GM23338 (cell line): ENCODE measurements around the gene DCPS. TPM values are rescaled to one million over a fixed set of nuclear protein-coding genes. Genes with fewer than 3 reads are reported as not detected.

ENCODE experiments used
- ATAC-seq: fragments of 200-7000 bp; cut with Tn5 transposase; 3 replicates; pipeline ENCODE4 v1.9.1; 2020
- DNase-seq: peaks from one replicate; pipeline ENCODE4 v3.0.0-alpha.2; 2015; ENCODE audit warnings: low spot score
- H2AFZ ChIP-seq: fragments of 200-600 bp; sonication (generic); 2 replicates; pipeline ENCODE4 v1.8.0; 2016; ENCODE audit warnings: antibody characterized with exemption, mild to moderate bottlenecking, moderate library complexity
- H3F3A ChIP-seq: fragments of 200-600 bp; sonication (generic); replicated peaks from 2 replicates; pipeline ENCODE4 v1.8.0; 2017; ENCODE audit warnings: antibody characterized with exemption, mixed run types, low read depth
- H3K27ac ChIP-seq: fragments of 200-600 bp; sonication (generic); 2 replicates; pipeline ENCODE4 v1.6.1; 2016; ENCODE audit warnings: low read depth
- H3K27me3 ChIP-seq: fragments of 200-600 bp; sonication (generic); 2 replicates; pipeline ENCODE4 v1.8.0; 2016; ENCODE audit warnings: mild to moderate bottlenecking, mixed run types, moderate library complexity; ENCODE audit not compliant: insufficient read depth
- H3K36me3 ChIP-seq: fragments of 200-600 bp; sonication (generic); 2 replicates; pipeline ENCODE4 v1.8.0; 2016; ENCODE audit warnings: mild to moderate bottlenecking; ENCODE audit not compliant: insufficient read depth
- H3K4me1 ChIP-seq: fragments of 200-600 bp; sonication (generic); 2 replicates; pipeline ENCODE4 v1.8.0; 2016; ENCODE audit warnings: mild to moderate bottlenecking, moderate library complexity; ENCODE audit not compliant: insufficient read depth
- H3K4me2 ChIP-seq: fragments of 200-600 bp; sonication (generic); 2 replicates; pipeline ENCODE4 v1.7.1; 2017; ENCODE audit warnings: mixed run types
- H3K4me3 ChIP-seq: fragments of 200-600 bp; sonication (generic); 2 replicates; pipeline ENCODE4 v1.6.1; 2016; ENCODE audit warnings: mixed run types
- H3K79me2 ChIP-seq: fragments of 200-600 bp; sonication (generic); replicated peaks from 2 replicates; pipeline ENCODE4 v1.8.0; 2017; ENCODE audit warnings: mild to moderate bottlenecking; ENCODE audit not compliant: insufficient read depth
- H3K9me2 ChIP-seq: fragments of 200-600 bp; sonication (generic); 2 replicates; pipeline ENCODE4 v1.8.0; 2017; ENCODE audit not compliant: insufficient read depth
- H4K20me1 ChIP-seq: fragments of 200-600 bp; sonication (generic); replicated peaks from 2 replicates; pipeline ENCODE4 v1.8.0; 2017; ENCODE audit warnings: mild to moderate bottlenecking; ENCODE audit not compliant: insufficient read depth
- H3K27ac Mint-ChIP-seq: 2 replicates; pipeline ENCODE4 v1.8.0; 2020; ENCODE audit warnings: inconsistent platforms, mild to moderate bottlenecking, moderate library complexity, mixed read lengths
- H3K27me3 Mint-ChIP-seq: 3 replicates; pipeline ENCODE4 v1.8.0; 2022; ENCODE audit warnings: low read depth, mild to moderate bottlenecking, moderate library complexity, mixed read lengths, inconsistent platforms; ENCODE audit not compliant: insufficient read depth, poor library complexity
- H3K36me3 Mint-ChIP-seq: 3 replicates; pipeline ENCODE4 v1.8.0; 2021; ENCODE audit warnings: low read depth, mild to moderate bottlenecking, inconsistent platforms, moderate library complexity, mixed read lengths
- H3K4me1 Mint-ChIP-seq: 3 replicates; pipeline ENCODE4 v1.8.0; 2020; ENCODE audit warnings: mild to moderate bottlenecking, inconsistent platforms, mixed read lengths
- H3K4me3 Mint-ChIP-seq: 3 replicates; pipeline ENCODE4 v1.8.0; 2021; ENCODE audit warnings: moderate library complexity, mild to moderate bottlenecking, inconsistent platforms, mixed read lengths
- H3K9me3 Mint-ChIP-seq: 3 replicates; pipeline ENCODE4 v1.8.0; 2020; ENCODE audit warnings: moderate library complexity, mild to moderate bottlenecking, inconsistent platforms, mixed read lengths
- CREB1 ChIP-seq: fragments of 250-450 bp; sonication (Bioruptor Pico); IDR thresholded peaks from 2 replicates; pipeline ENCODE4 v1.5.0; 2020; ENCODE audit warnings: low read depth, mild to moderate bottlenecking, moderate library complexity
- ETS1 ChIP-seq: IDR thresholded peaks from 2 replicates; pipeline ENCODE4 v1.6.1; 2016; ENCODE audit warnings: antibody characterized with exemption
- EZH2 ChIP-seq: fragments of 200-600 bp; sonication (generic); IDR thresholded peaks from one replicate; pipeline ENCODE4 v1.8.0; 2017; ENCODE audit warnings: antibody characterized with exemption, mild to moderate bottlenecking, low read depth; ENCODE audit not compliant: unreplicated experiment
- EZH2phosphoT487 ChIP-seq: fragments of 200-600 bp; sonication (generic); IDR thresholded peaks from one replicate; pipeline ENCODE4 v1.8.1; 2018; ENCODE audit warnings: antibody characterized with exemption; ENCODE audit not compliant: unreplicated experiment
- JUNB ChIP-seq: IDR thresholded peaks from one replicate; pipeline ENCODE4 v1.6.1; 2016; ENCODE audit warnings: antibody characterized with exemption; ENCODE audit not compliant: unreplicated experiment
- NANOG ChIP-seq: IDR thresholded peaks from 2 replicates; pipeline ENCODE4 v1.6.1; 2016; ENCODE audit warnings: antibody characterized with exemption, borderline replicate concordance
- POLR2AphosphoS5 ChIP-seq: IDR thresholded peaks from 2 replicates; pipeline ENCODE4 v1.6.1; 2016; ENCODE audit warnings: antibody characterized with exemption, low read depth
- STAT1 ChIP-seq: IDR thresholded peaks from one replicate; pipeline ENCODE4 v1.6.1; 2016; ENCODE audit warnings: antibody characterized with exemption; ENCODE audit not compliant: unreplicated experiment
- ZNF114 ChIP-seq: fragments of 250-450 bp; sonication (Bioruptor Pico); IDR thresholded peaks from 2 replicates; pipeline ENCODE4 v1.5.0; 2020; ENCODE audit warnings: mild to moderate bottlenecking, moderate library complexity
- ZNF331 ChIP-seq: fragments of 250-450 bp; sonication (Bioruptor Pico); IDR thresholded peaks from 2 replicates; pipeline ENCODE4 v1.5.0; 2020; ENCODE audit warnings: low read depth, mild to moderate bottlenecking, moderate library complexity
- polyA plus RNA-seq: library from polyadenylated mRNA; unstranded; fragments of >200 nt; fragmentation: Nextera tagmentation; extraction: Ambion mirVana; gene quantifications from 2 replicates; pipeline ENCODE4 v1.2.1, GENCODE V29; 2016
- total RNA-seq: library from RNA; depleted of rRNA; stranded (reverse); fragments of >200 nt; shearing (Covaris generic); gene quantifications from 2 replicates; pipeline ENCODE4 v1.2.3, GENCODE V29; 2014
- TF ChIP-seq, protein P1 (sequence below), 2 experiments: fragments of 200-600 bp in 1 of 2; sonication (generic) in 1 of 2; conservative IDR thresholded peaks; 2 replicates each; pipeline versions ENCODE4 v1.5.1 to v1.6.1; 2016 to 2017; ENCODE audit warnings: antibody characterized with exemption in 2 of 2, low read depth in 2 of 2, mild to moderate bottlenecking in 2 of 2, moderate library complexity in 1 of 2
- TF ChIP-seq, protein P2 (sequence below): fragments of 250-450 bp; sonication (Bioruptor Pico); IDR thresholded peaks from 2 replicates; pipeline ENCODE4 v1.5.0; 2020; ENCODE audit warnings: mild to moderate bottlenecking, moderate library complexity

DCPS gene
- total and polyA plus RNA-seq, 2 experiments from 2014 or later = 26.8 to 46.4 TPM

- Histone ChIP-seq H3K4me2 (no peak overlapping the region), H3K4me1 (peaks cover 12% of the 10 kb centered on the region), H3F3A (no peaks in the 10 kb centered on the region), H3K27ac (no peak overlapping the region), H3K4me3 (no peak overlapping the region), H2AFZ (no peak overlapping the region), H3K79me2 (no peaks in the 10 kb centered on the region), H4K20me1 (peaks cover 9% of the 10 kb centered on the region), H3K9me2 (no peaks in the 10 kb centered on the region), H3K36me3 (no peaks in the 10 kb centered on the region), H3K27me3 (no peaks in the 10 kb centered on the region)
- no peak for DNase-seq
- Mint-ChIP-seq H3K9me3 (no peaks in the 10 kb centered on the region; the same call in 2 of the 3 replicates), H3K4me3 (no peak overlapping the region), H3K27me3 (peaks cover 22% of the 10 kb centered on the region), H3K27ac (no peak overlapping the region), H3K4me1 (peaks cover 38% of the 10 kb centered on the region), H3K36me3 (peaks cover 26% of the 10 kb centered on the region)
- ATAC-seq = no peak
- TF ChIP-seq POLR2AphosphoS5 = no peak
- no peak for TF ChIP-seq CREB1
- TF ChIP-seq EZH2phosphoT487 = no peak
- TF ChIP-seq JUNB = no peak
- no peak for TF ChIP-seq NANOG
- no peak for TF ChIP-seq ZNF114 (CRISPR knock-in tag)
- TF ChIP-seq ETS1 = no peak
- no peak for TF ChIP-seq EZH2
- TF ChIP-seq, protein P1, sequence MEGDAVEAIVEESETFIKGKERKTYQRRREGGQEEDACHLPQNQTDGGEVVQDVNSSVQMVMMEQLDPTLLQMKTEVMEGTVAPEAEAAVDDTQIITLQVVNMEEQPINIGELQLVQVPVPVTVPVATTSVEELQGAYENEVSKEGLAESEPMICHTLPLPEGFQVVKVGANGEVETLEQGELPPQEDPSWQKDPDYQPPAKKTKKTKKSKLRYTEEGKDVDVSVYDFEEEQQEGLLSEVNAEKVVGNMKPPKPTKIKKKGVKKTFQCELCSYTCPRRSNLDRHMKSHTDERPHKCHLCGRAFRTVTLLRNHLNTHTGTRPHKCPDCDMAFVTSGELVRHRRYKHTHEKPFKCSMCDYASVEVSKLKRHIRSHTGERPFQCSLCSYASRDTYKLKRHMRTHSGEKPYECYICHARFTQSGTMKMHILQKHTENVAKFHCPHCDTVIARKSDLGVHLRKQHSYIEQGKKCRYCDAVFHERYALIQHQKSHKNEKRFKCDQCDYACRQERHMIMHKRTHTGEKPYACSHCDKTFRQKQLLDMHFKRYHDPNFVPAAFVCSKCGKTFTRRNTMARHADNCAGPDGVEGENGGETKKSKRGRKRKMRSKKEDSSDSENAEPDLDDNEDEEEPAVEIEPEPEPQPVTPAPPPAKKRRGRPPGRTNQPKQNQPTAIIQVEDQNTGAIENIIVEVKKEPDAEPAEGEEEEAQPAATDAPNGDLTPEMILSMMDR (conservative IDR thresholded peaks at IDR 0.05; ENCODE audit: low read depth in 2 of 2) = no peak
- no peak for TF ChIP-seq ZNF331
Measured at GRCh38 chr11:126343051-126343450, 39.2 kb downstream of the DCPS start.

GRCh38 chr11:126344141-126345080 lies 40.6 kb downstream of the DCPS start:
- Mint-ChIP-seq H3K27me3 (peaks cover 18% of the 10 kb centered on the region), H3K4me1 (peaks cover 46% of the 10 kb centered on the region), H3K36me3 (peaks cover 26% of the 10 kb centered on the region), H3K27ac (no peak overlapping the region), H3K4me3 (no peak overlapping the region), H3K9me3 (no peaks in the 10 kb centered on the region; the same call in 2 of the 3 replicates)
- H3K9me2 ChIP-seq = no peaks in the 10 kb centered on the region
- H4K20me1 ChIP-seq = peaks cover 9% of the 10 kb centered on the region
- H3K79me2 ChIP-seq = no peaks in the 10 kb centered on the region
- H3K4me2 ChIP-seq = no peak overlapping the region
- H2AFZ ChIP-seq = no peak overlapping the region
- ATAC-seq (peak; percentile 21), DNase-seq (no peak)
- peaks cover 16% of the 10 kb centered on the region for H3K4me1 ChIP-seq
- H3K36me3 ChIP-seq = no peaks in the 10 kb centered on the region
- H3K27me3 ChIP-seq = no peaks in the 10 kb centered on the region
- H3K27ac ChIP-seq = no peak overlapping the region
- 0 out of 2 replicates have a peak, but pooled peaks cover 2% of the 10 kb centered on the region for H3F3A ChIP-seq
- H3K4me3 ChIP-seq = no peak overlapping the region
- TF ChIP-seq, protein P2, sequence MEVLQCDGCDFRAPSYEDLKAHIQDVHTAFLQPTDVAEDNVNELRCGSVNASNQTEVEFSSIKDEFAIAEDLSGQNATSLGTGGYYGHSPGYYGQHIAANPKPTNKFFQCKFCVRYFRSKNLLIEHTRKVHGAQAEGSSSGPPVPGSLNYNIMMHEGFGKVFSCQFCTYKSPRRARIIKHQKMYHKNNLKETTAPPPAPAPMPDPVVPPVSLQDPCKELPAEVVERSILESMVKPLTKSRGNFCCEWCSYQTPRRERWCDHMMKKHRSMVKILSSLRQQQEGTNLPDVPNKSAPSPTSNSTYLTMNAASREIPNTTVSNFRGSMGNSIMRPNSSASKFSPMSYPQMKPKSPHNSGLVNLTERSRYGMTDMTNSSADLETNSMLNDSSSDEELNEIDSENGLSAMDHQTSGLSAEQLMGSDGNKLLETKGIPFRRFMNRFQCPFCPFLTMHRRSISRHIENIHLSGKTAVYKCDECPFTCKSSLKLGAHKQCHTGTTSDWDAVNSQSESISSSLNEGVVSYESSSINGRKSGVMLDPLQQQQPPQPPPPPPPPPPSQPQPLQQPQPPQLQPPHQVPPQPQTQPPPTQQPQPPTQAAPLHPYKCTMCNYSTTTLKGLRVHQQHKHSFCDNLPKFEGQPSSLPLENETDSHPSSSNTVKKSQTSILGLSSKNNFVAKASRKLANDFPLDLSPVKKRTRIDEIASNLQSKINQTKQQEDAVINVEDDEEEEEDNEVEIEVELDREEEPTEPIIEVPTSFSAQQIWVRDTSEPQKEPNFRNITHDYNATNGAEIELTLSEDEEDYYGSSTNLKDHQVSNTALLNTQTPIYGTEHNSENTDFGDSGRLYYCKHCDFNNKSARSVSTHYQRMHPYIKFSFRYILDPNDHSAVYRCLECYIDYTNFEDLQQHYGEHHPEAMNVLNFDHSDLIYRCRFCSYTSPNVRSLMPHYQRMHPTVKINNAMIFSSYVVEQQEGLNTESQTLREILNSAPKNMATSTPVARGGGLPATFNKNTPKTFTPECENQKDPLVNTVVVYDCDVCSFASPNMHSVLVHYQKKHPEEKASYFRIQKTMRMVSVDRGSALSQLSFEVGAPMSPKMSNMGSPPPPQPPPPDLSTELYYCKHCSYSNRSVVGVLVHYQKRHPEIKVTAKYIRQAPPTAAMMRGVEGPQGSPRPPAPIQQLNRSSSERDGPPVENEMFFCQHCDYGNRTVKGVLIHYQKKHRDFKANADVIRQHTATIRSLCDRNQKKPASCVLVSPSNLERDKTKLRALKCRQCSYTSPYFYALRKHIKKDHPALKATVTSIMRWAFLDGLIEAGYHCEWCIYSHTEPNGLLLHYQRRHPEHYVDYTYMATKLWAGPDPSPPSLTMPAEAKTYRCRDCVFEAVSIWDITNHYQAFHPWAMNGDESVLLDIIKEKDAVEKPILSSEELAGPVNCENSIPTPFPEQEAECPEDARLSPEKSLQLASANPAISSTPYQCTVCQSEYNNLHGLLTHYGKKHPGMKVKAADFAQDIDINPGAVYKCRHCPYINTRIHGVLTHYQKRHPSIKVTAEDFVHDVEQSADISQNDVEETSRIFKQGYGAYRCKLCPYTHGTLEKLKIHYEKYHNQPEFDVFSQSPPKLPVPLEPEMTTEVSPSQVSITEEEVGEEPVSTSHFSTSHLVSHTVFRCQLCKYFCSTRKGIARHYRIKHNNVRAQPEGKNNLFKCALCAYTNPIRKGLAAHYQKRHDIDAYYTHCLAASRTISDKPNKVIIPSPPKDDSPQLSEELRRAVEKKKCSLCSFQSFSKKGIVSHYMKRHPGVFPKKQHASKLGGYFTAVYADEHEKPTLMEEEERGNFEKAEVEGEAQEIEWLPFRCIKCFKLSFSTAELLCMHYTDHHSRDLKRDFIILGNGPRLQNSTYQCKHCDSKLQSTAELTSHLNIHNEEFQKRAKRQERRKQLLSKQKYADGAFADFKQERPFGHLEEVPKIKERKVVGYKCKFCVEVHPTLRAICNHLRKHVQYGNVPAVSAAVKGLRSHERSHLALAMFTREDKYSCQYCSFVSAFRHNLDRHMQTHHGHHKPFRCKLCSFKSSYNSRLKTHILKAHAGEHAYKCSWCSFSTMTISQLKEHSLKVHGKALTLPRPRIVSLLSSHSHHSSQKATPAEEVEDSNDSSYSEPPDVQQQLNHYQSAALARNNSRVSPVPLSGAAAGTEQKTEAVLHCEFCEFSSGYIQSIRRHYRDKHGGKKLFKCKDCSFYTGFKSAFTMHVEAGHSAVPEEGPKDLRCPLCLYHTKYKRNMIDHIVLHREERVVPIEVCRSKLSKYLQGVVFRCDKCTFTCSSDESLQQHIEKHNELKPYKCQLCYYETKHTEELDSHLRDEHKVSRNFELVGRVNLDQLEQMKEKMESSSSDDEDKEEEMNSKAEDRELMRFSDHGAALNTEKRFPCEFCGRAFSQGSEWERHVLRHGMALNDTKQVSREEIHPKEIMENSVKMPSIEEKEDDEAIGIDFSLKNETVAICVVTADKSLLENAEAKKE (CRISPR knock-in tag) = no peak
- no peak for TF ChIP-seq STAT1
- no peak for TF ChIP-seq POLR2AphosphoS5
- TF ChIP-seq EZH2 = no peak
- no peak for TF ChIP-seq ZNF331
- TF ChIP-seq JUNB = no peak
